A549 (cell line): Measurements from ENCODE around the gene PPM1G.

Experiments used
- EP300 ChIP-seq, 2 experiments: fragments of >200 bp; sonication (Bioruptor Twin); formaldehyde crosslinking; IDR thresholded peaks; 2 replicates in 1 of 2; 3 replicates in 1 of 2; pipeline ENCODE4 v1.6.1; 2016 to 2017
- GATA3 ChIP-seq: IDR thresholded peaks from 2 replicates; pipeline ENCODE4 v1.6.1; 2012; ENCODE audit warnings: borderline replicate concordance
- JUN ChIP-seq, 2 experiments: fragments of >200 bp; sonication (Bioruptor Twin); formaldehyde crosslinking; IDR thresholded peaks; 2 replicates in 1 of 2; 3 replicates in 1 of 2; pipeline ENCODE4 v1.6.1; 2016 to 2017
- JUNB ChIP-seq: fragments of >200 bp; sonication (Bioruptor Twin); formaldehyde crosslinking; IDR thresholded peaks from 2 replicates; pipeline ENCODE4 v1.6.1; 2016
- KDM5A ChIP-seq: fragments of 200-600 bp; sonication (generic); IDR thresholded peaks from 2 replicates; pipeline ENCODE4 v1.6.1; 2016; ENCODE audit warnings: antibody characterized with exemption, mild to moderate bottlenecking
- POLR2A ChIP-seq: IDR thresholded peaks from 2 replicates; pipeline ENCODE4 v1.6.1; 2012; ENCODE audit warnings: mild to moderate bottlenecking, low read length
- RNF2 ChIP-seq: fragments of 200-600 bp; sonication (generic); IDR thresholded peaks from 2 replicates; pipeline ENCODE4 v1.6.1; 2016; ENCODE audit warnings: low read depth, mild to moderate bottlenecking, antibody characterized with exemption, moderate library complexity, borderline replicate concordance
- TF ChIP-seq, protein P1 (sequence below): fragments of >200 bp; sonication (Bioruptor Twin); formaldehyde crosslinking; IDR thresholded peaks from 3 replicates; pipeline ENCODE4 v1.5.1; 2016

DNA sequence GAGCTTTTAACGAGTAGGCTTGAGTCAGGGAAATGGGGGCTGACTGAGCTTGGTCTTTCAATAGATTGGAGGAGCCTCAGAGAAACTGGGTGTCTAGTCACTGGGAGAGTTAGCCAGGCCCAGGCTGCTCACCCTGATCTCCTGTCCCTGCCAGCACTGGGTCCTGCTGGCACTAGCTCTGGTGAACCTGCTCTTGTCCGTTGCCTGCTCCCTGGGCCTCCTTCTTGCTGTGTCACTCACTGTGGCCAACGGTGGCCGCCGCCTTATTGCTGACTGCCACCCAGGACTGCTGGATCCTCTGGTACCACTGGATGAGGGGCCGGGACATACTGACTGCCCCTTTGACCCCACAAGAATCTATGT lies 33.5 kb upstream of the PPM1G start:
- TF ChIP-seq, protein P1, sequence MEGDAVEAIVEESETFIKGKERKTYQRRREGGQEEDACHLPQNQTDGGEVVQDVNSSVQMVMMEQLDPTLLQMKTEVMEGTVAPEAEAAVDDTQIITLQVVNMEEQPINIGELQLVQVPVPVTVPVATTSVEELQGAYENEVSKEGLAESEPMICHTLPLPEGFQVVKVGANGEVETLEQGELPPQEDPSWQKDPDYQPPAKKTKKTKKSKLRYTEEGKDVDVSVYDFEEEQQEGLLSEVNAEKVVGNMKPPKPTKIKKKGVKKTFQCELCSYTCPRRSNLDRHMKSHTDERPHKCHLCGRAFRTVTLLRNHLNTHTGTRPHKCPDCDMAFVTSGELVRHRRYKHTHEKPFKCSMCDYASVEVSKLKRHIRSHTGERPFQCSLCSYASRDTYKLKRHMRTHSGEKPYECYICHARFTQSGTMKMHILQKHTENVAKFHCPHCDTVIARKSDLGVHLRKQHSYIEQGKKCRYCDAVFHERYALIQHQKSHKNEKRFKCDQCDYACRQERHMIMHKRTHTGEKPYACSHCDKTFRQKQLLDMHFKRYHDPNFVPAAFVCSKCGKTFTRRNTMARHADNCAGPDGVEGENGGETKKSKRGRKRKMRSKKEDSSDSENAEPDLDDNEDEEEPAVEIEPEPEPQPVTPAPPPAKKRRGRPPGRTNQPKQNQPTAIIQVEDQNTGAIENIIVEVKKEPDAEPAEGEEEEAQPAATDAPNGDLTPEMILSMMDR, result no peak
- TF ChIP-seq JUN (IDR thresholded peaks at IDR 0.05) (no peak), EP300 (IDR thresholded peaks at IDR 0.05) (no peak), JUNB (no peak), RNF2 (no peak), POLR2A (no peak), KDM5A (no peak), GATA3 (no peak)
